ENCODE results near the gene C3orf20. TPM values are rescaled to one million over a fixed set of nuclear protein-coding genes. Genes with fewer than 3 reads are reported as not detected.

C3orf20 gene
- total RNA-seq, 1 experiment from 2014 or later, result not detected

DNA sequence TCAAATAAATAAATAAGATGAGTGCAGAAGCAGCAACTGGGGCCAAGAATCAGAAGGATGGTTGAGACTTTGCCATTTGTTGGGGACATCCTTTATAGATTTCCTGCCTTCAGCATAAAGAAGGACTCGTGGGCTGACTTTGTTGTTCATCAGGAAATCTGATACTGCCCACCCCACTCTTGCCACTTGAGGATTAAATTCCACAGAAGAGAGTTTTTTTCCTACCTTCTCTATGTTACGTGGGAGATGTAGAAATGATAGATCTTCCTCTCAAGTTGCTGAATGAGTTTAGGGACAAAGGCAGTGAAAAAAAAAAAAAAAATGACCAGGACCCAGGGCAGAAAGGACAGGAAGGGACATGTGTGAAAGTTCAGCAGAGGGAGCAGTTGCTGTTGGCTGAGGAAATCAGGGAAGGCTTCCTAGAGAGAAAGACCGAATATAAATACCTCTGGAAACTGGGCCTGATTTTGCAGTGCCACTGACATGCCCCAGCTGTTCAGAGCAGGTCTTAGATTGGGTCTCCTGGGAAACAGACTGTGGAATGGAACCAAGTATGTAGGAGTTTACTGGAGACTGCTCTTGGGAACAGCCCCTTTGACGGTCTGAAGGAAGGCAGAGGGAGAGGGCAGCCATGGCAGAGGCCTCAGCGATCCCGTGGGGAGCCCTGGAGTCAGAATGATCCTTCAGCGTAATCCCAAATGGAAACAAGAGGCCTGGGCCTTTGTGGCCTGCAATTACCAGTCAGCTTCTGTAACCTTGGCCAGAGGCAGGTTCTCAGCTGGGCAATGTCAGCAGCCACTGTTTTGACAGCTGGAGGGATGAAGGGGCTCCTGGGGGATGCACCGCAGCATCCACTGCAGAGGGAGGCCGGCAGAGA lies 50.9 kb downstream of the C3orf20 start:
- H3K4me1 ChIP-seq (ENCODE audit: insufficient read depth, low read length), result peaks cover 10% of the 10 kb centered on the region
- H4K20me1 ChIP-seq (ENCODE audit: low read length), result no peaks in the 10 kb centered on the region
- H3K36me3 ChIP-seq (ENCODE audit: low read depth, low read length), result no peaks in the 10 kb centered on the region
- no peaks in the 10 kb centered on the region for H3K27me3 ChIP-seq (ENCODE audit: low read length)
- no peak overlapping the region for H3K4me3 ChIP-seq (ENCODE audit: low read length)
- no peak overlapping the region for H3K9ac ChIP-seq (ENCODE audit: low read length)
- no peak for ATAC-seq
- CTCF ChIA-PET, result interaction anchor here (1.0 kb wide), 1 partner anchor 55 kb away, joined by 4 read pairs; no protein-coding TSS in a partner anchor
- H3F3A ChIP-seq (ENCODE audit: low read length, unreplicated experiment), result no peaks in the 10 kb centered on the region
- TF ChIP-seq EZH2 (IDR thresholded peaks at IDR 0.05; ENCODE audit: low read length, unreplicated experiment) (no peak), EZH2phosphoT487 (IDR thresholded peaks at IDR 0.05; ENCODE audit: borderline replicate concordance, low read length) (no peak)
- no TSS peak for BruUV-seq (replicated peaks)
- intact Hi-C loops (cut with micrococcal nuclease), result no loop called here
- peak overlapping the region; percentile 1; the same call in 1 of the 2 replicates for H3K4me2 ChIP-seq (ENCODE audit: low read length)
- no peaks in the 10 kb centered on the region for H3K9me3 ChIP-seq (ENCODE audit: low read length)
- H3K27ac ChIP-seq (ENCODE audit: low read length), result peak overlapping the region; percentile 14; the same call in 1 of the 2 replicates
- POLR2A ChIA-PET (ENCODE audit: unreplicated experiment), result no interaction called here
- no peak overlapping the region for H2AFZ ChIP-seq (ENCODE audit: low read length)
- no peaks in the 10 kb centered on the region for H3K79me2 ChIP-seq (ENCODE audit: low read length)
- no peaks in the 10 kb centered on the region for H3K9me2 ChIP-seq (replicated peaks; ENCODE audit: low read length)
- no peak for DNase-seq

DNA sequence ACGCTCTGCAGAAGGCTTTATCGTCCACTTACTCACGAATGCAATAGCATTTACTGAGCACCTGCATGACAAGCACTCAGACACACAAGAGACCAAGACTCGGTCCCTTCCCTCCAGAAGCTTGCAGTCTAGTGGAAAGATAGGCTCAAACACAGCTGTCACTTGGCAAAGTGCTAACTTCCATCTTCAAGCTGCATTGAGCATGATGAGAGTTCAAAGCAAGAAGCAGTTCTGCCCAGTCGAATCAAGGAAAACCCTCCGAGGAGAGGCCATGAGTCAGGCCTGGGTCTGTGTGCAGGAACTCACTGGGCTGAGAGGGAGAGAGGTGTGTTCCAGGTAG lies 51.5 kb downstream of the C3orf20 start:
- no peaks in the 10 kb centered on the region for H3K27me3 ChIP-seq (ENCODE audit: low read length)
- H3K9ac ChIP-seq (ENCODE audit: low read length), result no peak overlapping the region
- H3K9me2 ChIP-seq (replicated peaks; ENCODE audit: low read length), result no peaks in the 10 kb centered on the region
- DNase-seq (no peak), ATAC-seq (no peak)
- no peaks in the 10 kb centered on the region for H3F3A ChIP-seq (ENCODE audit: low read length, unreplicated experiment)
- no peak overlapping the region for H3K4me3 ChIP-seq (ENCODE audit: low read length)
- no peak overlapping the region for H3K27ac ChIP-seq (ENCODE audit: low read length)
- ChIA-PET POLR2A (ENCODE audit: unreplicated experiment) (no interaction called here), CTCF (no interaction called here)
- H4K20me1 ChIP-seq (ENCODE audit: low read length), result no peaks in the 10 kb centered on the region
- H3K4me1 ChIP-seq (ENCODE audit: insufficient read depth, low read length), result peaks cover 16% of the 10 kb centered on the region
- intact Hi-C loops (cut with micrococcal nuclease), result no loop called here
- BruUV-seq (replicated peaks), result no TSS peak
- H3K9me3 ChIP-seq (ENCODE audit: low read length), result no peaks in the 10 kb centered on the region
- H3K4me2 ChIP-seq (ENCODE audit: low read length), result no peak overlapping the region
- no peaks in the 10 kb centered on the region for H3K36me3 ChIP-seq (ENCODE audit: low read depth, low read length)
- TF ChIP-seq, protein P1, sequence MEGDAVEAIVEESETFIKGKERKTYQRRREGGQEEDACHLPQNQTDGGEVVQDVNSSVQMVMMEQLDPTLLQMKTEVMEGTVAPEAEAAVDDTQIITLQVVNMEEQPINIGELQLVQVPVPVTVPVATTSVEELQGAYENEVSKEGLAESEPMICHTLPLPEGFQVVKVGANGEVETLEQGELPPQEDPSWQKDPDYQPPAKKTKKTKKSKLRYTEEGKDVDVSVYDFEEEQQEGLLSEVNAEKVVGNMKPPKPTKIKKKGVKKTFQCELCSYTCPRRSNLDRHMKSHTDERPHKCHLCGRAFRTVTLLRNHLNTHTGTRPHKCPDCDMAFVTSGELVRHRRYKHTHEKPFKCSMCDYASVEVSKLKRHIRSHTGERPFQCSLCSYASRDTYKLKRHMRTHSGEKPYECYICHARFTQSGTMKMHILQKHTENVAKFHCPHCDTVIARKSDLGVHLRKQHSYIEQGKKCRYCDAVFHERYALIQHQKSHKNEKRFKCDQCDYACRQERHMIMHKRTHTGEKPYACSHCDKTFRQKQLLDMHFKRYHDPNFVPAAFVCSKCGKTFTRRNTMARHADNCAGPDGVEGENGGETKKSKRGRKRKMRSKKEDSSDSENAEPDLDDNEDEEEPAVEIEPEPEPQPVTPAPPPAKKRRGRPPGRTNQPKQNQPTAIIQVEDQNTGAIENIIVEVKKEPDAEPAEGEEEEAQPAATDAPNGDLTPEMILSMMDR (conservative IDR thresholded peaks at IDR 0.05; ENCODE audit: low read depth, low read length), result no peak
- TF ChIP-seq EZH2phosphoT487 (IDR thresholded peaks at IDR 0.05; ENCODE audit: borderline replicate concordance, low read length), result no peak
- TF ChIP-seq EZH2 (IDR thresholded peaks at IDR 0.05; ENCODE audit: low read length, unreplicated experiment), result no peak
- no peaks in the 10 kb centered on the region for H3K79me2 ChIP-seq (ENCODE audit: low read length)
- H2AFZ ChIP-seq (ENCODE audit: low read length), result no peak overlapping the region

- H3K9ac ChIP-seq (ENCODE audit: low read length), result no peak overlapping the region
- H3K9me3 ChIP-seq (ENCODE audit: low read length), result no peaks in the 10 kb centered on the region
- CTCF ChIA-PET, result no interaction called here
- DNase-seq (no peak), ATAC-seq (no peak)
- no peaks in the 10 kb centered on the region for H3K36me3 ChIP-seq (ENCODE audit: low read depth, low read length)
- no peaks in the 10 kb centered on the region for H4K20me1 ChIP-seq (ENCODE audit: low read length)
- TF ChIP-seq, protein P1 (conservative IDR thresholded peaks at IDR 0.05; ENCODE audit: low read depth, low read length), result no peak
- TF ChIP-seq EZH2 (IDR thresholded peaks at IDR 0.05; ENCODE audit: low read length, unreplicated experiment) (no peak), EZH2phosphoT487 (IDR thresholded peaks at IDR 0.05; ENCODE audit: borderline replicate concordance, low read length) (no peak)
- intact Hi-C loops (cut with micrococcal nuclease), result no loop called here
- H2AFZ ChIP-seq (ENCODE audit: low read length), result no peak overlapping the region
- H3F3A ChIP-seq (ENCODE audit: low read length, unreplicated experiment), result no peaks in the 10 kb centered on the region
- no peak overlapping the region for H3K27ac ChIP-seq (ENCODE audit: low read length)
- H3K9me2 ChIP-seq (replicated peaks; ENCODE audit: low read length), result no peaks in the 10 kb centered on the region
- no TSS peak for BruUV-seq (replicated peaks)
- H3K4me2 ChIP-seq (ENCODE audit: low read length), result no peak overlapping the region
- no peak overlapping the region for H3K4me3 ChIP-seq (ENCODE audit: low read length)
- H3K79me2 ChIP-seq (ENCODE audit: low read length), result no peaks in the 10 kb centered on the region
- no peaks in the 10 kb centered on the region for H3K27me3 ChIP-seq (ENCODE audit: low read length)
- POLR2A ChIA-PET (ENCODE audit: unreplicated experiment), result no interaction called here
- H3K4me1 ChIP-seq (ENCODE audit: insufficient read depth, low read length), result peaks cover 17% of the 10 kb centered on the region
These were observed 53.2 kb downstream of the C3orf20 start for GRCh38 chr3:14728113-14728512.

Data from PC-3 (cell line).